Right lobe of liver (tissue), 6 donors: ENCODE data around the gene GPR78. TPM values are rescaled to one million over a fixed set of nuclear protein-coding genes. Genes with fewer than 3 reads are reported as not detected.

Source experiments
- ATAC-seq, 4 donors: fragments of 200-7000 bp; cut with Tn5 transposase; one replicate each; pipeline ENCODE4 v1.9.1; 2020; ENCODE audit warnings: mild to moderate bottlenecking in 4 of 4, moderate library complexity in 4 of 4
- DNase-seq, 3 donors: peaks; one replicate each; pipeline ENCODE4 v3.0.0-alpha.2; 2020
- H3K27ac ChIP-seq, 3 donors: fragments of 200-600 bp; one replicate each; pipeline ENCODE4 v1.8.0; 2022
- H3K27me3 ChIP-seq, 2 donors: fragments of 200-600 bp; one replicate each; pipeline ENCODE4 v1.8.0; 2022
- H3K36me3 ChIP-seq, 4 donors: fragments of 200-600 bp; sonication (generic) in 1 of 4; one replicate each; pipeline versions ENCODE4 v1.5.1 to v1.8.0; 2017 to 2022; ENCODE audit warnings: control low read depth in 1 of 4
- H3K4me1 ChIP-seq, 4 donors: fragments of 200-600 bp; sonication (generic) in 1 of 4; one replicate each; pipeline versions ENCODE4 v1.5.1 to v1.8.0; 2017 to 2022; ENCODE audit warnings: control low read depth in 1 of 4
- H3K4me3 ChIP-seq, 3 donors: fragments of 200-600 bp; one replicate each; pipeline ENCODE4 v1.8.0; 2022
- H3K9me3 ChIP-seq, 4 donors: fragments of 200-600 bp; sonication (generic) in 1 of 4; one replicate each; pipeline versions ENCODE4 v1.5.1 to v1.8.0; 2017 to 2022; ENCODE audit warnings: control low read depth in 1 of 4
- CTCF ChIP-seq, 4 donors: fragments of 200-600 bp in 3 of 4; fragments of 450-650 bp in 1 of 4; IDR thresholded peaks; one replicate each; pipeline versions ENCODE4 v1.5.1 to v1.8.0; 2016 to 2022; ENCODE audit warnings: antibody characterized with exemption in 4 of 4, mild to moderate bottlenecking in 2 of 4
- POLR2A ChIP-seq: fragments of 450-650 bp; IDR thresholded peaks from one replicate; pipeline ENCODE4 v1.6.1; 2017; ENCODE audit warnings: antibody characterized with exemption, mild to moderate bottlenecking
- WGBS: methylation state at CpG from one replicate; pipeline ENCODE4 v1.1.6; 2018; ENCODE audit warnings: low coverage, low lambda C conversion rate; ENCODE audit not compliant: insufficient coverage; ENCODE audit errors: missing lambda C conversion rate; 5-methylcytosine and 5-hydroxymethylcytosine counted together
- intact Hi-C, 2 donors: fragments of 100-400 bp; cut with DNase I; formaldehyde crosslinking; loops; one replicate each; pipeline versions ENCODE4 v1.11.2 to v1.14.1; 2022
- total RNA-seq, 6 experiments: library from RNA; depleted of rRNA in 2 of 6; stranded (reverse); fragments of >200 nt in 2 of 6; fragmentation: NEBNext Ultra II Directional in 3 of 6; extraction: Animal tissue kit (Norgen Biotek cat#: 25700) in 3 of 6; gene quantifications; one replicate each; pipeline versions ENCODE4 v1.1.0 to v1.2.4, GENCODE V29; 2016 to 2023
- donor health status: DM: no; HTN: yes; CAD: no.
- donor health status: DM: no; HTN: no; CAD: no.
- donor health status: DM: no; HTN: no; CAD: no.
- donor health status: DM: no; HTN: yes; CAD: no.
- donor health status: DM: no; HTN: yes; CAD: no.

Gene GPR78
- total RNA-seq, 6 experiments from 2014 or later = not detected

GRCh38 chr4:8613421-8614364 lies 33.5 kb downstream of the GPR78 start:
- Histone ChIP-seq H3K4me1 (no peaks in the 10 kb centered on the region), H3K4me3 (no peak overlapping the region), H3K36me3 (no peaks in the 10 kb centered on the region), H3K27ac (no peak overlapping the region), H3K27me3 (no peaks in the 10 kb centered on the region), H3K9me3 (no peaks in the 10 kb centered on the region)
- DNase-seq (peak in 2 of 3 donors; percentile 13 to 40), ATAC-seq (no peak)
- no peak for TF ChIP-seq CTCF (IDR thresholded peaks at IDR 0.05)
- TF ChIP-seq POLR2A = no peak
- intact Hi-C loops = no loop called here
- WGBS = 78% methylated on average over 7 of the region's 35 CpGs

- 54% methylated on average over 11 of the region's 22 CpGs for WGBS
- DNase-seq = peak in 1 of 3 donors; percentile 34
Measured at GRCh38 chr4:8614365-8615193, 34.4 kb downstream of the GPR78 start.

GRCh38 chr4:8615366-8615765 lies 35.2 kb downstream of the GPR78 start:
- Histone ChIP-seq H3K27me3 (no peaks in the 10 kb centered on the region), H3K36me3 (no peaks in the 10 kb centered on the region), H3K4me3 (no peak overlapping the region), H3K4me1 (no peaks in the 10 kb centered on the region), H3K27ac (no peak overlapping the region), H3K9me3 (no peaks in the 10 kb centered on the region)
- DNase-seq (peak in 2 of 3 donors; percentile 4 to 12), ATAC-seq (no peak)
- intact Hi-C loops = no loop called here
- WGBS = 63% methylated on average over 1 of the region's 13 CpGs
- no peak for TF ChIP-seq POLR2A
- TF ChIP-seq CTCF (IDR thresholded peaks at IDR 0.05) = no peak

More at GRCh38 chr4:8614365-8615193, 34.4 kb downstream of the GPR78 start:
- TF ChIP-seq CTCF (IDR thresholded peaks at IDR 0.05) (no peak), POLR2A (no peak)
- Histone ChIP-seq H3K36me3 (no peaks in the 10 kb centered on the region), H3K4me3 (no peak overlapping the region), H3K4me1 (no peaks in the 10 kb centered on the region), H3K27ac (no peak overlapping the region), H3K27me3 (no peaks in the 10 kb centered on the region), H3K9me3 (no peaks in the 10 kb centered on the region)
- no peak for ATAC-seq
- intact Hi-C loops = no loop called here

GRCh38 chr4:8615921-8616787 lies 36.0 kb downstream of the GPR78 start:
- 60% methylated on average over 12 of the region's 26 CpGs for WGBS
- Histone ChIP-seq H3K36me3 (no peaks in the 10 kb centered on the region), H3K4me1 (no peaks in the 10 kb centered on the region), H3K9me3 (no peaks in the 10 kb centered on the region), H3K4me3 (no peak overlapping the region), H3K27me3 (no peaks in the 10 kb centered on the region), H3K27ac (no peak overlapping the region)
- intact Hi-C loops = no loop called here
- no peak for TF ChIP-seq POLR2A
- no peak for TF ChIP-seq CTCF (IDR thresholded peaks at IDR 0.05)
- no peak for ATAC-seq
- peak in 2 of 3 donors; percentile 10 to 35 for DNase-seq
